HFFc6 (cell line): ENCODE data around the gene TICAM2. TPM values are rescaled to one million over a fixed set of nuclear protein-coding genes. Genes with fewer than 3 reads are reported as not detected.

ENCODE experiments used
- DNase-seq: peaks from one replicate; pipeline ENCODE4 v3.0.0-alpha.2; 2018
- H3K27ac Mint-ChIP-seq: 2 replicates; pipeline ENCODE4 v1.8.0; 2020; ENCODE audit warnings: mild to moderate bottlenecking, mixed read lengths
- H3K27me3 Mint-ChIP-seq: 2 replicates; pipeline ENCODE4 v1.8.0; 2021; ENCODE audit warnings: mild to moderate bottlenecking, moderate library complexity, mixed read lengths; ENCODE audit not compliant: insufficient read depth
- H3K36me3 Mint-ChIP-seq: 2 replicates; pipeline ENCODE4 v1.8.0; 2021; ENCODE audit warnings: low read depth, mixed read lengths
- H3K4me1 Mint-ChIP-seq: 2 replicates; pipeline ENCODE4 v1.8.0; 2020; ENCODE audit warnings: low read depth, mixed read lengths
- H3K4me3 Mint-ChIP-seq: 2 replicates; pipeline ENCODE4 v1.8.0; 2020; ENCODE audit warnings: mild to moderate bottlenecking, moderate library complexity, mixed read lengths
- H3K9me3 Mint-ChIP-seq: 2 replicates; pipeline ENCODE4 v1.8.0; 2020; ENCODE audit warnings: mild to moderate bottlenecking, mixed read lengths
- CTCF ChIP-seq: fragments of 200-600 bp; sonication (generic); IDR thresholded peaks from 2 replicates; pipeline ENCODE4 v1.5.0; 2021; ENCODE audit warnings: antibody characterized with exemption, mild to moderate bottlenecking
- total RNA-seq, 6 experiments: library from RNA; stranded (reverse); fragmentation: NEBNext Ultra II Directional; extraction: Animal tissue kit (Norgen Biotek cat#: 25700); gene quantifications; 2 replicates in 1 of 6; 3 replicates in 5 of 6; pipeline ENCODE4 v1.2.3, GENCODE V29; 2021

TICAM2 gene
- total RNA-seq, 6 experiments from 2014 or later: 8.3 to 15.9 (median 13.1) TPM

GRCh38 chr5:115535479-115536035 is 66.7 kb downstream of the TICAM2 start:
- TF ChIP-seq CTCF: no peak
- no peak for DNase-seq
- Mint-ChIP-seq H3K9me3 (no peaks in the 10 kb centered on the region), H3K4me3 (no peak overlapping the region), H3K27ac (no peak overlapping the region), H3K27me3 (no peaks in the 10 kb centered on the region; the same call in 1 of the 2 replicates), H3K4me1 (peaks cover 94% of the 10 kb centered on the region), H3K36me3 (peaks cover 68% of the 10 kb centered on the region)

GRCh38 chr5:115532517-115532916 is 69.8 kb downstream of the TICAM2 start:
- peaks cover 54% of the 10 kb centered on the region for H3K36me3 Mint-ChIP-seq
- peaks cover 86% of the 10 kb centered on the region for H3K4me1 Mint-ChIP-seq

GRCh38 chr5:115531787-115532367 is 70.4 kb downstream of the TICAM2 start:
- Mint-ChIP-seq H3K4me1 (peaks cover 85% of the 10 kb centered on the region), H3K27me3 (no peaks in the 10 kb centered on the region; the same call in 1 of the 2 replicates), H3K27ac (peak overlapping the region; percentile 34; the same call in 1 of the 2 replicates), H3K36me3 (peaks cover 52% of the 10 kb centered on the region), H3K9me3 (no peaks in the 10 kb centered on the region), H3K4me3 (no peak overlapping the region)
- DNase-seq: no peak
- TF ChIP-seq CTCF: no peak

More at GRCh38 chr5:115532517-115532916, 69.8 kb downstream of the TICAM2 start:
- no peak for TF ChIP-seq CTCF
- DNase-seq: no peak
- Mint-ChIP-seq H3K9me3 (no peaks in the 10 kb centered on the region), H3K27me3 (no peaks in the 10 kb centered on the region; the same call in 1 of the 2 replicates), H3K4me3 (no peak overlapping the region), H3K27ac (peak overlapping the region; percentile 8; the same call in 1 of the 2 replicates)

- Mint-ChIP-seq H3K36me3 (peaks cover 52% of the 10 kb centered on the region), H3K27me3 (no peaks in the 10 kb centered on the region; the same call in 1 of the 2 replicates), H3K4me3 (no peak overlapping the region), H3K9me3 (no peaks in the 10 kb centered on the region), H3K4me1 (peaks cover 85% of the 10 kb centered on the region), H3K27ac (no peak overlapping the region)
- DNase-seq: no peak
- TF ChIP-seq CTCF: no peak
These were observed 70.9 kb downstream of the TICAM2 start for GRCh38 chr5:115531380-115531779.

GRCh38 chr5:115530426-115530825 is 71.9 kb downstream of the TICAM2 start:
- Mint-ChIP-seq H3K4me1 (peaks cover 81% of the 10 kb centered on the region), H3K36me3 (peaks cover 45% of the 10 kb centered on the region), H3K27ac (no peak overlapping the region), H3K9me3 (no peaks in the 10 kb centered on the region), H3K27me3 (no peaks in the 10 kb centered on the region; the same call in 1 of the 2 replicates), H3K4me3 (no peak overlapping the region)
- no peak for TF ChIP-seq CTCF
- DNase-seq: no peak

Other genes starting within 250 kb of the TICAM2 start
- 10 to 100 TPM; 12.1 to 15.9 (median 14.9) TPM for gene FEM1C, start 57.7 kb downstream of the TICAM2 start, total RNA-seq
- 100 to 1,000 TPM; 162 to 194 (median 175) TPM for gene TMED7, start 23.6 kb upstream of the TICAM2 start, total RNA-seq
- gene CDO1, start 214.2 kb upstream of the TICAM2 start, total RNA-seq: under 1 TPM in 4 of 6 experiments, not detected in 2; 0.12 to 0.26 (median 0.18) TPM
- gene ATG12, start 239.1 kb upstream of the TICAM2 start, total RNA-seq: 10 to 100 TPM; 58.3 to 75.9 (median 63.3) TPM
- 100 to 1,000 TPM; 109 to 131 (median 122) TPM for gene AP3S1, start 239.5 kb upstream of the TICAM2 start, total RNA-seq